Heart left ventricle (tissue), 16 donors: ENCODE measurements around the gene ZBTB39. TPM values are rescaled to one million over a fixed set of nuclear protein-coding genes. Genes with fewer than 3 reads are reported as not detected.
A peak's percentile ranks its signal among the peaks of the same experiment; 100 is the strongest.

ENCODE experiments used
- ATAC-seq, 4 donors: fragments of 200-7000 bp; cut with Tn5 transposase; one replicate each; pipeline ENCODE4 v1.9.1; 2020 to 2022; ENCODE audit warnings: moderate library complexity in 4 of 4, mild to moderate bottlenecking in 3 of 4, moderate number of reproducible peaks in 1 of 4
- DNase-seq, 5 donors: peaks; one replicate each; pipeline ENCODE4 v3.0.0-alpha.2; 2020
- H3K27ac ChIP-seq, 12 donors: fragments of 200-600 bp; sonication (generic) in 4 of 12; one replicate each; pipeline versions ENCODE4 v1.5.0 to v1.8.0; 2016 to 2022; ENCODE audit warnings: mild to moderate bottlenecking in 2 of 12
- H3K27me3 ChIP-seq, 9 donors: fragments of 200-600 bp; sonication (generic) in 2 of 9; one replicate each; pipeline versions ENCODE4 v1.5.1 to v1.8.0; 2016 to 2022; ENCODE audit warnings: mild to moderate bottlenecking in 3 of 9
- H3K36me3 ChIP-seq, 9 donors: fragments of 200-600 bp; sonication (generic) in 2 of 9; one replicate each; pipeline versions ENCODE4 v1.5.0 to v1.8.0; 2018 to 2022; ENCODE audit warnings: mild to moderate bottlenecking in 2 of 9
- H3K4me1 ChIP-seq, 12 donors: fragments of 200-600 bp; sonication (generic) in 4 of 12; one replicate each; pipeline versions ENCODE4 v1.5.0 to v1.8.0; 2016 to 2022; ENCODE audit warnings: mild to moderate bottlenecking in 3 of 12
- H3K4me3 ChIP-seq, 12 donors: fragments of 200-600 bp; sonication (generic) in 4 of 12; one replicate each; pipeline versions ENCODE4 v1.5.0 to v1.8.0; 2017 to 2022; ENCODE audit warnings: mild to moderate bottlenecking in 9 of 12, moderate library complexity in 4 of 12
- H3K9me3 ChIP-seq, 12 donors: fragments of 200-600 bp; sonication (generic) in 4 of 12; one replicate each; pipeline versions ENCODE4 v1.5.0 to v1.8.0; 2016 to 2022; ENCODE audit warnings: mild to moderate bottlenecking in 1 of 12
- POLR2A ChIP-seq, 2 donors: fragments of 450-650 bp; IDR thresholded peaks; one replicate each; pipeline ENCODE4 v1.6.1; 2017; ENCODE audit warnings: antibody characterized with exemption in 2 of 2, mild to moderate bottlenecking in 2 of 2, moderate library complexity in 2 of 2
- WGBS, 4 donors: extraction: QIAGEN DNeasy Blood & Tissue Kit in 2 of 4; methylation state at CpG; one replicate each; pipeline versions ENCODE4 v1.1.5 to v1.1.7; 2013 to 2018; 5-methylcytosine and 5-hydroxymethylcytosine counted together
- intact Hi-C, 10 donors: fragments of 100-400 bp; cut with DNase I; formaldehyde crosslinking; loops; one replicate each; pipeline versions ENCODE4 v1.11.1 to v1.14.2; 2022
- polyA plus RNA-seq, 2 donors: library from polyadenylated mRNA; stranded (reverse); fragments of 200-250 nt; gene quantifications; one replicate each; pipeline ENCODE4 v1.2.3, GENCODE V29; 2013
- total RNA-seq, 9 donors: library from RNA; depleted of rRNA in 2 of 9; stranded (reverse); fragments of >200 nt in 2 of 9; fragmentation: NEBNext Ultra II Directional in 3 of 9; extraction: Animal tissue kit (Norgen Biotek cat#: 25700) in 3 of 9; gene quantifications; one replicate each; pipeline versions ENCODE4 v1.1.0 to v1.2.4, GENCODE V29; 2016 to 2023
- TF ChIP-seq, protein P1 (sequence below), 12 donors: fragments of 200-600 bp; sonication (generic) in 4 of 12; IDR thresholded peaks; one replicate each; pipeline versions ENCODE4 v1.5.0 to v1.8.0; 2018 to 2022; ENCODE audit warnings: antibody characterized with exemption in 12 of 12, mild to moderate bottlenecking in 5 of 12
- donor health status: ischemic (EF 13 %, LVEDD 7.1; RV severe dilation, severe dysfunction).
- donor health status: healthy with polysubstance abuse.
- donor health status: DM: no; HTN: yes; CAD: no.
- donor health status: DM: no; HTN: no; CAD: no.
- donor health status: ischemic (EF 25% LVEDD 6.9; RV normal size, moderate dysfunction).
- donor health status: ischemic (EF 25% LVEDD 5.7; RV mildly dilated, moderate dysfunction).
- donor health status: healthy.
- donor health status: DM: yes; HTN: yes; CAD: no.
- donor health status: ischemic (EF 35%, LVEDD 5.7; RV mildly dilated, moderate dysfunction).
- donor health status: nonischemic (EF 11% LVEDD 7.7; RV severe dilation, severe dysfunction).
- donor health status: DM: yes; HTN: yes; CAD: no.
- donor health status: PGD.
- donor health status: ischemic (EF 29% LVEDD 5.4; RV normal size, mild dysfunction).
- donor health status: nonischemic (EF 23%, LVEDD 6.1; RV moderate dilation, normal function).

ZBTB39 gene
- total and polyA plus RNA-seq, 11 donors = 1.5 to 4.5 (median 3.3) TPM

DNA sequence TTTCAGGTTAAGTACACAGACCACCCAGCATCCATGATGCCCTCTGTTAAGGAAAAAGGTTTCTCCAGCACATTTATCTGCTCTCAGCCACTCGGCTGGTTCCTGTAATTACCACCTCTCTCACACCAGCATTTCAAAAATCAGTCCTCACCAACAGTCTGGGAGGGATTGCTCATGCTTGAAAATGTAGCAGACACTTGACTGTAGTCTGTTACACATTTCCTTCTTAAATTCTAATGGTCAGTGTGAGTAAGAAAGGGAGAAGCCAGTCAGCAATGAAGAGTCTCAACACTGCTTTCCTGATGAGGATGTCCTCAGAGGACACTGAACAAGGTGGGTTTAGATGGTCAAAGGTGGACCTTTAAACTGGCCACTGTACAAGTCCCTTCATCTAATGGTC, 6.0 kb downstream of the ZBTB39 start:
- Histone ChIP-seq H3K4me1 (peaks cover 0 to 36% (median 17%) of the 10 kb centered on the region in 12 donors), H3K4me3 (no peak overlapping the region), H3K9me3 (no peaks in the 10 kb centered on the region), H3K27me3 (no peaks in the 10 kb centered on the region), H3K27ac (no peak overlapping the region), H3K36me3 (peaks cover 0 to 73% (median 47%) of the 10 kb centered on the region in 9 donors)
- intact Hi-C loops = loop anchor here in 8 of 10 donors (5.0 to 10.0 kb wide), 4 partner anchors 53 to 243 kb away; partner anchors contain the start of gene HSD17B6 (in 2 of the 8)
- TF ChIP-seq POLR2A (IDR thresholded peaks at IDR 0.05) = no peak
- TF ChIP-seq, protein P1, sequence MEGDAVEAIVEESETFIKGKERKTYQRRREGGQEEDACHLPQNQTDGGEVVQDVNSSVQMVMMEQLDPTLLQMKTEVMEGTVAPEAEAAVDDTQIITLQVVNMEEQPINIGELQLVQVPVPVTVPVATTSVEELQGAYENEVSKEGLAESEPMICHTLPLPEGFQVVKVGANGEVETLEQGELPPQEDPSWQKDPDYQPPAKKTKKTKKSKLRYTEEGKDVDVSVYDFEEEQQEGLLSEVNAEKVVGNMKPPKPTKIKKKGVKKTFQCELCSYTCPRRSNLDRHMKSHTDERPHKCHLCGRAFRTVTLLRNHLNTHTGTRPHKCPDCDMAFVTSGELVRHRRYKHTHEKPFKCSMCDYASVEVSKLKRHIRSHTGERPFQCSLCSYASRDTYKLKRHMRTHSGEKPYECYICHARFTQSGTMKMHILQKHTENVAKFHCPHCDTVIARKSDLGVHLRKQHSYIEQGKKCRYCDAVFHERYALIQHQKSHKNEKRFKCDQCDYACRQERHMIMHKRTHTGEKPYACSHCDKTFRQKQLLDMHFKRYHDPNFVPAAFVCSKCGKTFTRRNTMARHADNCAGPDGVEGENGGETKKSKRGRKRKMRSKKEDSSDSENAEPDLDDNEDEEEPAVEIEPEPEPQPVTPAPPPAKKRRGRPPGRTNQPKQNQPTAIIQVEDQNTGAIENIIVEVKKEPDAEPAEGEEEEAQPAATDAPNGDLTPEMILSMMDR (IDR thresholded peaks at IDR 0.05) = no peak
- ATAC-seq (no peak), DNase-seq (no peak)
- 69 to 75% (median 74%) methylated on average over 1 of the region's 1 CpG for WGBS, 4 donors

DNA sequence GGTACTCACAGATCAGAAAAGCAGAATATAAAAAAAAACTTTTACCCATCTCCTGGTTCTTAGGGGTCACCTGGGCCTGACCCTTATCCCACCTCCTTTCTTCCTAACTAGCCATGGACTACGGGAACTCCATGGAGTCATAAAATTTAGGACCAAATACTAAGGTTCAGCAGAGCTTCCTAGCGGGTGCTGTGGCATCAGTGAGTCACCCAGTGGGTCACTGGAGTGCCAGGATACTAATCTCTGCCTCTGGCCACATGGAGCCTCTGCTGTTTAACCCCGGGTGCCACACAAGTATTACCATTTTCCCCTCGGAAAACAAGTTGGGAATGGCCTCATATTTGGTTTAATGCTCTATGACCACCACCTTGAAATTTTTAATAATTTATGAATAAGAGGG, 6.9 kb downstream of the ZBTB39 start:
- TF ChIP-seq POLR2A (IDR thresholded peaks at IDR 0.05) = no peak
- TF ChIP-seq, protein P1 (IDR thresholded peaks at IDR 0.05) = no peak
- no peaks in the 10 kb centered on the region for H3K27me3 ChIP-seq
- H3K9me3 ChIP-seq = no peaks in the 10 kb centered on the region
- H3K4me1 ChIP-seq = peaks cover 0 to 28% (median 9%) of the 10 kb centered on the region in 12 donors
- peaks cover 0 to 68% (median 47%) of the 10 kb centered on the region in 9 donors for H3K36me3 ChIP-seq
- H3K27ac ChIP-seq = peak overlapping the region in 1 of 12 donors; percentile 46
- intact Hi-C loops = no loop called here
- no peak overlapping the region for H3K4me3 ChIP-seq
- no peak for DNase-seq
- WGBS, 4 donors = 86 to 94% (median 93%) methylated on average over 4 of the region's 4 CpGs
- no peak for ATAC-seq

DNA sequence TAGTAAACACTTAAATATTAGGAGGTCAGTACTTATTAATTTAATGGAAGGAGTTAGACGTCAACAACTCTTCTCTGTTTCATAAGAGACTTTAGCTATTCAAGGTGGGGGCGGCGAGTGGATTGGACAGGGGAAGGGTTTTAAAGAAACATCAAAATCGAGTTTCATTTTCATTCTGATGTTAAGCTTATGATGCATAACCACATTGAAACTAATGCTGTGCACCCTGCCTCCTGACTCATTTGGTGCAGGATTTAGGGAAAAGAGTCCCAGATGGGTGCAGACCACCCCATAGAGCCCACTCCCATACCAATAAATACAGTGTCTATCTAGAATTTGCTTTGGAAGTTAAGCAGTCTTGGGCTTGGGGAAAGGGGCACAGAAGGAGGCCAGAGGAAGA, 7.4 kb downstream of the ZBTB39 start:
- ATAC-seq (no peak), DNase-seq (no peak)
- H3K4me3 ChIP-seq = no peak overlapping the region
- peak overlapping the region in 1 of 12 donors; percentile 46 for H3K27ac ChIP-seq
- H3K36me3 ChIP-seq = peaks cover 0 to 64% (median 42%) of the 10 kb centered on the region in 9 donors
- TF ChIP-seq, protein P1 (IDR thresholded peaks at IDR 0.05) = no peak
- no peak for TF ChIP-seq POLR2A (IDR thresholded peaks at IDR 0.05)
- no peaks in the 10 kb centered on the region for H3K27me3 ChIP-seq
- H3K4me1 ChIP-seq = peaks cover 0 to 28% (median 9%) of the 10 kb centered on the region in 12 donors
- H3K9me3 ChIP-seq = no peaks in the 10 kb centered on the region
- intact Hi-C loops = no loop called here
- WGBS, 4 donors = 77 to 82% (median 79%) methylated on average over 4 of the region's 4 CpGs

DNA sequence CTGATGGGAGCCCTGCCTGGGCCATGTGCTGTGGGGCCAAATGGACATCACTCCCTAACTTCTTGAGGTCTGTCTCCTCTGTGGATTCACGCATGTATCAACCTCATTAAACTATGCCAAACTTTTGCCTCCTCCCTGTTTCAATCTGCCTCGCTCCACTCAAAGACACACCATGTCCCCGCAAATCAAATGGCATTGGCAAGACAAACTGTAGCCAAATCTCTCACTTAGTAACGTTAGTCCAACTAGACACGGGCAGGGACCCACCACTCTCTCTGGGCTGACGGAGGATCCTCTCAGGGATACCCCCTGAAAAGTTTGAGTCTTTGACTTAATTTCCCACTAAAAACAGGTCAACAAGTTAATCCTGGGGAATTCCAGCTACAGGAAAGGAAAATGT, 8.0 kb downstream of the ZBTB39 start:
- peaks cover 0 to 28% (median 9%) of the 10 kb centered on the region in 12 donors for H3K4me1 ChIP-seq
- H3K27me3 ChIP-seq = no peaks in the 10 kb centered on the region
- ATAC-seq = no peak
- no peak overlapping the region for H3K27ac ChIP-seq
- H3K9me3 ChIP-seq = no peaks in the 10 kb centered on the region
- no peak for DNase-seq
- TF ChIP-seq, protein P1 (IDR thresholded peaks at IDR 0.05) = no peak
- no peak for TF ChIP-seq POLR2A (IDR thresholded peaks at IDR 0.05)
- H3K4me3 ChIP-seq = no peak overlapping the region
- WGBS, 4 donors = 87 to 93% (median 91%) methylated on average over 6 of the region's 6 CpGs
- intact Hi-C loops = no loop called here
- peaks cover 0 to 57% (median 35%) of the 10 kb centered on the region in 9 donors for H3K36me3 ChIP-seq
